GM18519 (cell line): ENCODE results near the gene DRC3.
"Not testable (repeated sequence)": the region's sequence is repeated elsewhere in the genome, so short reads cannot be mapped to it uniquely, and the experiment has no call there.

Experiments used
- ATAC-seq: cut with Tn5 transposase; IDR thresholded peaks from one replicate; pipeline ENCODE4 v1.9.1; 2021; ENCODE audit warnings: mild to moderate bottlenecking, moderate library complexity; ENCODE audit not compliant: unreplicated experiment, low FRiP score

DRC3 gene

DNA sequence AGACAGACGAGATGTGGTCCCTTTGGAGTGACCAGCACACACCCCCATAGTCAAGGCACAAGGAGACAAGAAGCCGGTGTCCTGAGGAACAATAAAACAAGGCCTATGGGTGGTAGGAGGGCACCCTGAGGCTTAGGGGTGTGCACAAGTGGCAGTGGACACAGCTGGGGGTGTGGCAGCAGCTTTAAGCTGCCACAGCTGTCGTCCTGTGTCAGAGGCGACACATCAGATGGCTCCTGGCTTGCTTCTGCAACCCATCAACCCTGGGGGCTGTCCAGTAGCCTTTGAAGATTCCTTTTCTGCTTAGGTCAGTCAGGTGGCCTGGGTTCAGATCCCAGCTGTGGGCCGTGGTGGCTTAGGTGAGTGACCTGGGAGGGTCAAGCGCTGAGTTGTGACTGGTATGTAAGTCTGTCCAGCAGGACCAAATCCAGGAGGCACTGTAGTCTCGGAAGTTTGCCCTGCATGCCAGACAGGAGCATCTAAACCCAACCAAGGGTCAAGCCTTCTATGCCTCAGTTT, 15.8 kb downstream of the DRC3 start:
- no peak for ATAC-seq

DNA sequence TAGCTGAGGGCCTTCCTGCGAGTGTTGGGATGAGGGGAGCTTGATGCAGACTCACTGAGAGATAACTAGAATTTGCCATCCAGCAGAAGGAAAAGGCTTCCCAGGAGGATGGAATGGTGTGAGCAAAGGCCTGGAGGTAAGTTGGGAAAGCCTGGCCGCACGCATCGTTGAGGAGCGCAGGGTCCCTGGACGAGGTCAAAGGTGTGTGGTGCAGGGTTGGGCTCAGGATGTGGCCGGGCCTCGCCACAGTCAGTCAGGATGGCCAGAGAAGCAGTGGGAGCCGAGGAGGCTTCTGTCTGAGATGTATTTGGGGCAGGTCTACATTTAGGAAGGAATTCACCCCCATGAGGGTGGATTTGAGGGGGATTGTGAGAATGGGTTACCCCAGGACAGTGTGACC, 16.4 kb downstream of the DRC3 start:
- ATAC-seq: no peak

DNA sequence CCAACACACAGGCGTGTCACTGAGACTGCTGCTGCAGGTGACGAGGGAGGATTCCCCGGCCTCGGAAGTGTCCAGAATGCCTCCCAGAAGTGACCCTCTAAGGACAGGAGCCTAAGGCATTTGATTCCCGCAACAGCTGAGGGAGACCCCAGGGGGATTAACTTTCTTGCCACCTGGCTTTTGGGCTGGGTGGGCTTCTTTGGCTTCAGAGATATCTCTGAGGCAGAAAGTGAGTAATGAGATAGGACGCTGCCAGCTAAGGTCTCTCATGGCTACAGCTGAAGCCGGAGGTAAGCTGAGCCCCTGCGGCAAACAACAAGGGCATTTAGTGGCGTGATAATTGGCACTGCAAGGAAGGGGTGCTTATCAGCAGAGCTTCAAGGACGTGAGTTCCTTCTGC, 17.0 kb downstream of the DRC3 start:
- no peak for ATAC-seq

DNA sequence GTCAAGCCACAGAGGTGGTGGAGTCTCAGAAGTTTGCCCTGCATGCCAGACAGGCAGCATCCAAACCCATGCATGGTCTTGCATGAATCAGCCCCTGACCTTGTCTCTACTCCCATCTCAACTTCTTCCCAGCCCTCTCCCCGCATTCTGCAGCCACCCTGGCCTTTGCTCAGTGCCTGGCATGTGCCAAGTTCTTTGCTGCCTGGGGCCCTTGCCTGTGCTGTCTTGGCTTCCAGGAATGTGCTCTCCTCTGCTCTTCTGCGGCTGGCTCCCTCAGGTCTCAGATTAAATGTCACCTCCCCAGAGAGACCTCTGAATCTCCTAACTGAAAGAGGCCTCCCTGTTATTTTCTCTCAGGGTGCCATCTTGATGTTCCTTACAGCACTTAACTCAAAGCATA, 17.6 kb downstream of the DRC3 start:
- ATAC-seq: no peak

DNA sequence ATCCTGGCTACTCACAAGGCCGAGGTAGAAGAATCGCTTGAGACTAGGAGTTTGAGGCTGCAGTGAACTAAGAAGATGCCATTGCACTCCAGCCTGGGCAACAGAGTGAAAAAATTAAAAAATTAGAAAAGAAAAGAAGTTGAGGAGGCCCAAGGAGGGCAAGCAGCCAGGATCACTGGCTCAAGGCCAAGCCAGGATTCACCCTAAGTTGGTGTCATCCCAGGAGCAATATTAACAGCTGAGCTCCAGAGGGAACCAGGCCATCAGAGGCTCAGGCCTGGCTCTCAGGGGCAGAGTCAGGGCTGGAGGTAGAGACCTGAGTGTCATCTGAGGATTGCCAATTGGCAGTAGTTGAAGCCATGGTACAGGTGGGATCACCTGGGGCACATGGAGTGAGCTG, 20.7 kb downstream of the DRC3 start:
- no peak for ATAC-seq

DNA sequence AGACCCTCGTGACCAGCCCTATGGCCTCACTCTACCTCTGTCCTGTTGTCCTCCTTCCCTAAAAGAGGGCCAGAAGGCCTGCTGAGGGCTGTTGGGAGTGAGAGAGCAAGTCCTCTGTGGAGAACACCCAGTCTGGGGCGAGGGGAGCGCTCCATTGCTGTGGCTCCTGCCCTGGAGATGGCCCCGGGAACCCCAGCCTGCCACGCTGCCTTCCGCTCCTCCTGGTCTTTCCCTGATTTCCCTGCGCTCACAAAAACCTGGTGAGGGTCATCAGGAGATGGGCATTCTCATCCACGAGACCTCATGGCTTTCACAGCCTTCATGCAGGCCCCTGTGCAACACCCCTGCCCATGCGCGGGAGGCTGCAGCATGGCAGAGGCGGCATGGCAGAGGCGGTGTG, 21.2 kb downstream of the DRC3 start:
- ATAC-seq: no peak

DNA sequence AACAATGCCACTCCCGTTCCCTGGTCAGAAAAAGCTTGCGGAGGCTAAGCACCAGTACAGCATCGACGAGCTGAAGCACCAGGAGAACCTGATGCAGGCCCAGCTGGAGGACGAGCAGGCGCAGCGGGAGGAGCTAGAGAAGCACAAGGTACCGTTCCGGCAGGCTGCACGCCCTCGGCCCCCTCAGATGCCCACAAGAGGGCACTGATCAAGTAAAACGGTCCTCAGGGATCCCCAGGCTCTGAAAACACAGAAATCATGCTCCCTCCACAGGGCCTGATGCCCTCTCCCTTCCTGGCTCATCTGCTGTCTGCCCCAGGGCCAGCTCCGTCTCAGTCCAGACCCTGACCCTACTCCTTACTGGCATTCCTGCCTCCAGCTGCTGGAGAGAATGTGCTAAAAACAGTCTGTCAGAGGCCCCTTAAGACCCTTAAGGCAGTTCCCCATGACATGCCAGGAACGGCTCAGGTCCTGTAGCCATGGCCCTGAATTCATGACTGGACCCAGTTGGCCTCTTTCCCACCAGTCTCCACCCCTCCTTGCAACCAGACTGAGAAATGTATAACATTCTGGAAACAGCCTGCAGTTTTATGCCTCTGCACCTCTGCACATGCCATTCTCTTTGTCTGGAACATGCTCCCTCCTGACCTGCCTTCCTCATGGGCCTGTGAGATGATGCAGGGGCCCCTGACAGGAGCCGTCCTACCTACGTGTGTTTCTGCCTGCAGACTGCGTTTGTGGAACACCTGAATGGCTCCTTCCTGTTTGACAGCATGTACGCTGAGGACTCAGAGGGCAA, 21.8 kb downstream of the DRC3 start:
- no peak for ATAC-seq

DNA sequence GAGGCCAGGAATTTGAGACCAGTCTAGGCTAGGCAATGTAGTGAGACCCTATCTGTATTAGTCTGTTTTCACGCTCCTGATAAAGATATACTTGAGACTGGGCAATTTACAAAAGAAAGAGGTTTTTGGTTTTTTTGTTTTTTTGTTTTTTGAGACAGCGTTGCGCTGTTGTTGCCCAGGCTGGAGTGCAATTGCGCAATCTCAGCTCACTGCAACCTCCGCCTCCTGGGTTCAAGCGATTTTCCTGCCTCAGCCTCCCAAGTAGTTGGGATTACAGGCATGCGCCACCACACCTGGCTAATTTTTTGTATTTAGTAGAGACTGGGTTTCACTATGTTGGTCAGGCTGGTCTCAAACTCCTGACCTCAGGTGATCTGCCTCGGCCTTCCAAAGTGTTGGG, 23.2 kb downstream of the DRC3 start:
- ATAC-seq: not testable (repeated sequence)

DNA sequence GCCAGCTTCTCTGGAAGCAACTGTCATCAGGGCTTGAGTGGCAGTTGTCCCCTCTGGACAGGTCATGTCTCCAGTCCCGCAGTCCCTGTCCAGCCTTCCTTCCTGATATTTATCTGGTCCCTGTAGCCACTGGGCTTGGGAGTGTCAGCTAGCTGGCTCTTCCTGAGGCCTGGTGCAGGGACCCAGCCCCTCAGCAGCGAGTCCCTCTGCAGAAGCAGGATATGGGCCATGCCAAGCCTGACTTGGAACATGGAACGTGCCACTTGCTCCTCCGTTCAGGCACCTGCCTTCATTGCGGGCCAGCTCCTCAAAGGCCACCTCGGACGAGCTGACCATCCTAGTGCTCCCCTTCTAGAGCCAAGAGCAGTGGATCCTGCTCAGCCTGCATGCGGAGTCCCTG, 26.3 kb downstream of the DRC3 start:
- no peak for ATAC-seq

DNA sequence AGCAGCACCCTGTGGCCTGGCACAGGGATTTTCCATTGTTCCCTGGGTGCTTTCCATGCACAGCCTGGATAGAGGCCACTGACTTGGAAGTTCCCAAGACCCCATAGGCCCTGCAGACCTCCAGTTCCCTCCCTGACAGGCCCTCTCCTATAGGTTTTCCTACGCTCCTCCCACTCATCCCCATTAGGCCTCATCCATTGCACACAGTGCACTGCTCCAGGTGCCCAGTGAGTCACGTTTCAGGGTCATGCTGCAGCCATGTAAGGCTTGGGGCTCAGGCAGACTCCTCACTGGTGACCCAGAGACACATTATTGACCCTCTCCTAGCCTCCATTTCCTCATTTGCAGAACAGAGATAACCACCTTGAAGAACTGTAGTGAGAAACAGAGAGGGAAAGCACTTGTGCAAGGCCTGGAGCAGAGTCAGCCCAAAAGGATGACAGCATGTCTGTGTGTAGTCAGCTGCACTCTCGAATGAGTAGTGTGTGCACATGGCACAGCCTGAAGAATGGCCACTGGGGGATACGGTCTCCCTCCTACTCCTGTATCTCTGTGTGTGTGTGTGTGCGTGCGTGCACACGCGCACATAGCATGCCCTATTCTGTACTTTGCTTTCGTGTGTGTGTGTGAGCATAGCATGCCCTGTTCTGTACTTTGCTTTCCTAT, 26.8 kb downstream of the DRC3 start:
- ATAC-seq: no peak

DNA sequence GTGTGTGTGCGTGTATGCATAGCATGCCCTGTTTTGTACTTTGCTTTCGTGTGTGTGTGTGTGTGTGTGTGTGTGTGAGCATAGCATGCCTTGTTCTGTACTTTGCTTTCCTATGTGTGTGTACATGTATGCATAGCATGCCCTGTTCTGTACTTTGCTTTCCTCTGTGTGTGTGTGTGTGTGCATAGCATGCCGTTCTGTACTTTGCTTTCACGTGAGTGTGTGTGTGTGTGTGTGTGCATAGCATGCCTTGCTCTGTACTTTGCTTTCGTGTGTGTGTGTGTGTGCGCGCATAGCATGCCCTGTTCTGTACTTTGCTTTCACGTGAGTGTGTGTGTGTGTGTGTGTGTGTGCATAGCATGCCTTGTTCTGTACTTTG, 27.4 kb downstream of the DRC3 start:
- no peak for ATAC-seq

DNA sequence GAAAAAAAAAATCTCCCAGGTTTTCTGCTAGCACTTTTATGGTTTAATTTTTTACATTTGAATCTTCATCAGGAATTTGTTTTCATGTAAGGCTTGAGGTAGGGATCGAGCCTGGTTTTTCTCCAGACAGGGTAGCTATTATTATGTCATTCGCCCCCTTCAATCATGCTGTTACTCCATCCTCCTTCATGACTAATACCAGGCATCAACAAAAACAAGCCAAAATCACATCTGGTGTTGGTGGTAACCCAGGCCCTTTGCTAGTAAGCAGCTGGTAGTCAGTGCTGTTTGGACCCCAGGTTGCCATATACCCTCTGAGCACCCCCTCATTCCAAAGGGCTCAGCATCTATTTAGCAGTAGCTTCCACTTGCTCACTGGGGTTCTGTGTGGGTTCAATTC, 29.5 kb downstream of the DRC3 start:
- ATAC-seq: no peak

DNA sequence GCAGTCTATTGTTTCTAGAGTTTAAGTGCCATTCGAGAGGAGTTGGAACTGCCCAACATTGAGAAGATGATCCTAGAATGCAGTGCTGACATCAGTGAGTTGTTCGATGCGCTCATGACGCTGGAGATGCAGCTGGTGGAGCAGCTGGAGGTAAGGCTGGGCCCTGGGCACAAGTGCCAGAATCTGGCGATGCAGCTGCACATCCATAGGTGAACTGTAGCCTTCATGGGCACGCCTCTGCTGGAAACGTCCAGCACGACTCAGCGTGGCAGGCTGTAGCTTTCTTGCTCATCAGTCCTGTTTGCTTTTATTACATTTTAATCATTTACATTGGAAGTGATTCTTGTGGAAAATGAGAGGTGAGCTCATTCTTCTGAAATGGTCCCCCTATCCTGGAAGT, 31.7 kb downstream of the DRC3 start:
- ATAC-seq: no peak

DNA sequence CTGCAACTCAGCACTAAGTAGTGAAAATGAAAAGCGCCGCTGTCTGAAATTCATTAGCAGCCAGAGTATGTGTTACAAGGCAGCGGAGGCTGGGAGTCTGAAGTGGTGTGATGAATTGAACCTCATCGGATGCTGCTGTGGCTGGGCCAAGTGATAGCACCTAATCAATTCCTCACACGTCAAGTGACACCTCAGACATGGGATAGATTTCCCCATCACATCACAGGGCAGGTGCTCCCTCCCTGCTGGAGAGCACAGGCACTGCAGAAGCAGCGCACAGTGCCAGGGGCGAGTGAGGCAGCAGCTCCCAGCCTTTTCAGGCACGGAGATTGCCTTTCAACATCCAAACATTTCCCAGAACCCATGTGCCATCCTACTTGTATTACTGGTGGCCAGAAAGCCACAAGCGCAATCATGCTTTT, 32.2 kb downstream of the DRC3 start:
- no peak for ATAC-seq

DNA sequence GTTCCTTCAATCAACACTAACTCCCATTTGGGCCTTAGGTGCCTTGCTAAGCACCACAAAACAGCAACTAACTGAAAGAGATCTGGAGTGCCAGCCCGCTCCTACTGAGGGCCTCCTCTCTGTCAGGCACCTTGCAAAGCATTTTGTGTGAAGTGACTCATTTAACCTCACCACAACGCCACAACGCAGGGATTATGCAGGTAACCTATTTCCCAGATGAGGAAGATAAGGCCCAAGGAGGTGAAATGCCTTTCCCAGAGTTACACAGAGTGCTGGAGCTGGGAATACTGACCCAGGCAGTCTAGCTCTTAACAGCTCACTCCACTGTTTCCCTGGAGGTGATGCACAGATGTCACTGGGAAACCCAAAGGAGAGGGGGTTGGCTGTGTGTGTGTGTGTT, 32.8 kb downstream of the DRC3 start:
- ATAC-seq: no peak

DNA sequence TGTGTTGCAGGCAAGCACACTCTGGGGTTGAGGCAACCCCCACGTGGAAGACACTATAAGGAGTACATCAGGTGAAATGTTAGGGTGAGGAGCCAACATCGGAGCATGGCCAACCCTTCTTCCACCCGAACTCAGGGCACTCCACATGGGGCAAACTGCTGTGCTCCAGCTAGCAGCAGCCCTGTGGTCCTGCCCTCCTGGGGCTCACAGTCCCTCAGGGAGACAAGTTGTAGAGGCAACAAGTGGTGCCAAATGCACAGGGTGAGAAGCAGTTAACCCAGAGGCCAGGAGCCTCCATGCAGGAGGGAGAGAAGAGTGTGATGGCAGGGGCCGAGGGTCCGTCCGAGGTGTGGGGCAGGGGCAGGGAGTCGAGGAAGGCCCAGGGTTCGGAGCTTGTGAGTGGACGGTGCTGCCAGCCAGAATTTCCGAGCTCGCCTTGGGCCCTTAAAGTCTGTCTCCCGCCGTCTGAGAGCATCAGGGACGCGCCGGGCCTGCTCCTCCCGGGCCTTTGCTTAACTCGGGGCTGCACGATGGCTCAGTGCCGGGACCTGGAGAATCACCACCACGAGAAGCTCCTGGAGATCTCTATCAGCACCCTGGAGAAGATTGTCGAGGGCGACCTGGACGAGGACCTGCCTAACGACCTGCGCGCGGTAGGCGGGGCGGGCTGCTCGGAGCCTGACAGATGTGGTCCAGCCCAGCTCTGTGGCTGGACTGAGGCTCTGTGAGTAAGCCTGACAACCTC, 34.0 kb downstream of the DRC3 start:
- no peak for ATAC-seq

DNA sequence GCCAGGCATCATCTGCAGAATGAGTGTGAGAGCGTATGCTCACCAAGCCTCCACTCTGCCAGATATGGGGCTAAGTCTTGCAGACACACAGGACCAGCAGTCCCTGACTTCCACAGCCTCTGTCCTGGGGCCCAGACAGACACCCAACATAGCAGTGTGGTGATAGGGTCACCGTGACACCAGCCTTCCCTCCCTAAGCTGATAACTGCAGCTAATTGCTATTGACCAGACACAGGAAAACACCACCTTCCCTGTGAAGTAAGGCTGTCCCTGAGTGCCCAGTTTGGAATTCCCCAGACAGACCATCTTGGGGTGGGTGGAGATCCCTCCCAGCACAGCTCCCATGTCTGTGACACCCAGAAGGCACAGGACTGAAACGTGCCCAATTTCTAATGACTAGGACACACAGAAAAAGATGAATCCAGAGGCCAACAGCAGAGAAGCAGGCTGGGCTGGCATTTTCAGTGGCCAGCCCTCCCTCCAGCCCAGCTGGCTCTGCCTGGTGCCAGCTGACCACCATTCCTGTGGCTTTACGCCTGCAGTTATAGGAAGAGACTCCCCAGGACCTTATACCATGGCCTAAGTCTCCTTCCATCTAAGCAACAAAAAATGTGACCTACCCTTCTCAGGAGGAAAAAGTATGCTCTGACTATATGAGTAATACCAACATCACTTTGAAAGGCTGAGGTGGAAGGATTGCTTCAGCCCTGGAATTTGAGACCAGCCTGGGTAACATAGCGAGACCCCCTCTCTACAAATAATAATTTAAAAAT, 36.0 kb downstream of the DRC3 start:
- ATAC-seq: no peak

DNA sequence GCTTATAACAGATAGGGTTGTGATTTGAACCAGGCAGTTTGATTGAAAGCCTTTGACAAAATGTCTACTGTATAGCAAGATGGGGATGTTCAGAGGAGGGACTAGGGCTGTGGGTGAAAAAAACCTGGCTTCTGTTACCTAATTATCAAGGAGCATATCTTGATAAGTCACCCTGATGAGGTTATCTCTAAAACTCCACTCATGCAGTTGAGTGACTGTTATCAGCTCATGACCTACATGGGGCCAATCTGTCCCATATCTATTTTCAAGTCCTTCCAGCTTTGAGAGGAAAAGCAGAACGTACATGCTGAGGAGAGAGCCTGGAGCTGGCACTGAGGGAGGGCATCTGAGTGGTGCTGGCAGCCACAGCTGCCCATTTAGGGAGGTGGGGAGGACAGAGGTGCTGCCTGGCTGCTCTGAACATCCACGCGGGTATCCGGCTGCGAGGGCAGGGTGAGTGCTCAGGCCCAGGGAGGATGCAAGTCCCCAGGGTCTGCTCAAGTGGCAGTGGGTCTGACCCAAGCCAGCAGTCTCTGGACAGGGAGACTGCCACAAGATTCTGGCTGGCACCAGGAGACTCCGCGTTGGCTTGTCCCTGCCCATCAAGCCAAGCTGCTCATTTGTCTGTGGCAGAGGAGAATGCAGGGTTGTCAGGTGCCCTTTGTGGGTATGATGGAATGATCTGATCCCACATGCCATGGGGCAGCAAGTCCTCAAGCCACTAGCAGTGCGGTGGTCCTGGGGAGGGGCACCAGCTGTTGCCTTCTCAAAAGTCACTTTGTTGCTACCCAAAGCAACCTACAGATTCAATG, 37.2 kb downstream of the DRC3 start:
- ATAC-seq: no peak

DNA sequence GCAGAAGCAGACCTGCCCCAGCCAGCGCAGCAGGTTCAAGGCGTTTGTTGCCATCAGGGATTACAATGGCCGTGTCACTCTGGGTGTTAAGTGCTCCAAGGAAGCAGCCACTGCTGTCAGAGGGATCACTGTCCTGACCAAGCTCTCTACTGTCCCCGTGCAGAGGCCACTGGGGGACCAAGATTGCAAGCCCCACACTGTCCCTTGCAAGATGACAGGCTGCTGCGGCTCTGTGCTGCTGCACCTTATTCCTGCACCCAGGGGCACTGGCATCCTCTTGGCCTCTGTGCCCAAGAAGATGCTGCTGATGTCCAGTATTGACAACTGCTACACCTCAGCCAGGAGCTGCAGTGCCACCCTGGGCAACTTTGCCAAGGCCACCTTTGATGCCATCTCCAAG, 38.6 kb downstream of the DRC3 start:
- ATAC-seq: no peak

DNA sequence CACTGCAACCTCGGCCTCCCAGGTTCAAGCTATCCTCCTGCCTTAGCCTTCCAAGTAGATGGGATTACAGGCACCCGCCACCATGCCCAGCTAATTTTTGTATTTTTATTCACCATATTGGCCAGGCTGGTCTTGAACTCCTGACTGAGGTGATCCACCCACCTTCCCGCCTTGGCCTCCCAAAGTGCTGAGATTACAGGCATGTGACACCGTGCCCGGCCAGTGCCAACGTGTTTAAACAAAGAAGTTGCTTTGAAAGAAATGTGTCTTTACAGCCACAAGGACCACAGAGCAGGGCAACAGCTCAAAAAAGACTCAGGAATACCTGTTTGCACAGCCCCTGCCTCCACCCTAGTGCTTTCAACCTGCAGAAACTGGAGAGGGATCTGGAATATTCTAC, 41.3 kb downstream of the DRC3 start:
- no peak for ATAC-seq
